HL-60 (cell line): ENCODE measurements around the gene TENM4.

Experiments used
- CTCF ChIP-seq: IDR thresholded peaks from one replicate; pipeline ENCODE4 v1.5.1; 2011; ENCODE audit warnings: low read length, control low read depth, inconsistent platforms; ENCODE audit not compliant: insufficient read depth
- POLR2AphosphoS5 ChIP-seq: IDR thresholded peaks from 2 replicates; pipeline ENCODE4 v1.6.1; 2012; ENCODE audit warnings: low read depth
- SPI1 ChIP-seq: IDR thresholded peaks from 2 replicates; pipeline ENCODE4 v1.6.1; 2012; ENCODE audit warnings: low read depth, mild to moderate bottlenecking, borderline replicate concordance

DNA sequence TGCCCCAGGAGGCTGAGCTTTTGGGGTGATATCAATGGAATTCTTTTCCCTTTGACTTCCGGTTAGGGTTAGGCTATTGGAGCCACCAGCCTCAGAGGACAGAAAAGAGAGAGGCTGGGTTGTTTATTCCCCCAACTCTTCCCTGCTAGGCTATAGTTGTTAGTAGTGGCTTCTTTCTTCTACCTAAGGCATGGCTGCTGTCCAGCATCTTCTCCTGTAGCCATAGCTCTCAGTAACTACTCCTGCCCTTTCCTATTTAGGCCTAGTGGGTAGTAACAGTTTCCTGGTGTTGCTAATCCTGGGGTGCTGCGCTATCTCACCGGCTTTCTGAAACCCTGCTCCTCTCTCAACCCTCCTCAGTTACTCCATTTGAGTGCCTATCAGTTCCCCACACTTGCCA, 184.9 kb downstream of the TENM4 start:
- TF ChIP-seq POLR2AphosphoS5 (no peak), CTCF (no peak), SPI1 (no peak)
